Right lobe of liver (tissue), 6 donors: ENCODE data around the gene CDH12. TPM values are rescaled to one million over a fixed set of nuclear protein-coding genes. Genes with fewer than 3 reads are reported as not detected.
A peak's percentile ranks its signal among the peaks of the same experiment; 100 is the strongest.
"Not testable (repeated sequence)": the region's sequence is repeated elsewhere in the genome, so short reads cannot be mapped to it uniquely, and the experiment has no call there.

Source experiments
- ATAC-seq, 4 donors: fragments of 200-7000 bp; cut with Tn5 transposase; one replicate each; pipeline ENCODE4 v1.9.1; 2020; ENCODE audit warnings: mild to moderate bottlenecking in 4 of 4, moderate library complexity in 4 of 4
- DNase-seq, 3 donors: peaks; one replicate each; pipeline ENCODE4 v3.0.0-alpha.2; 2020
- H3K27ac ChIP-seq, 3 donors: fragments of 200-600 bp; one replicate each; pipeline ENCODE4 v1.8.0; 2022
- H3K27me3 ChIP-seq, 2 donors: fragments of 200-600 bp; one replicate each; pipeline ENCODE4 v1.8.0; 2022
- H3K36me3 ChIP-seq, 4 donors: fragments of 200-600 bp; sonication (generic) in 1 of 4; one replicate each; pipeline versions ENCODE4 v1.5.1 to v1.8.0; 2017 to 2022; ENCODE audit warnings: control low read depth in 1 of 4
- H3K4me1 ChIP-seq, 4 donors: fragments of 200-600 bp; sonication (generic) in 1 of 4; one replicate each; pipeline versions ENCODE4 v1.5.1 to v1.8.0; 2017 to 2022; ENCODE audit warnings: control low read depth in 1 of 4
- H3K4me3 ChIP-seq, 3 donors: fragments of 200-600 bp; one replicate each; pipeline ENCODE4 v1.8.0; 2022
- H3K9me3 ChIP-seq, 4 donors: fragments of 200-600 bp; sonication (generic) in 1 of 4; one replicate each; pipeline versions ENCODE4 v1.5.1 to v1.8.0; 2017 to 2022; ENCODE audit warnings: control low read depth in 1 of 4
- POLR2A ChIP-seq: fragments of 450-650 bp; IDR thresholded peaks from one replicate; pipeline ENCODE4 v1.6.1; 2017; ENCODE audit warnings: antibody characterized with exemption, mild to moderate bottlenecking
- WGBS: methylation state at CpG from one replicate; pipeline ENCODE4 v1.1.6; 2018; ENCODE audit warnings: low coverage, low lambda C conversion rate; ENCODE audit not compliant: insufficient coverage; ENCODE audit errors: missing lambda C conversion rate; 5-methylcytosine and 5-hydroxymethylcytosine counted together
- intact Hi-C, 2 donors: fragments of 100-400 bp; cut with DNase I; formaldehyde crosslinking; loops; one replicate each; pipeline versions ENCODE4 v1.11.2 to v1.14.1; 2022
- total RNA-seq, 6 experiments: library from RNA; depleted of rRNA in 2 of 6; stranded (reverse); fragments of >200 nt in 2 of 6; fragmentation: NEBNext Ultra II Directional in 3 of 6; extraction: Animal tissue kit (Norgen Biotek cat#: 25700) in 3 of 6; gene quantifications; one replicate each; pipeline versions ENCODE4 v1.1.0 to v1.2.4, GENCODE V29; 2016 to 2023
- TF ChIP-seq, protein P1 (sequence below), 4 donors: fragments of 200-600 bp in 3 of 4; fragments of 450-650 bp in 1 of 4; IDR thresholded peaks; one replicate each; pipeline versions ENCODE4 v1.5.1 to v1.8.0; 2016 to 2022; ENCODE audit warnings: antibody characterized with exemption in 4 of 4, mild to moderate bottlenecking in 2 of 4
- donor health status: DM: no; HTN: yes; CAD: no.
- donor health status: DM: no; HTN: no; CAD: no.
- donor health status: DM: no; HTN: no; CAD: no.
- donor health status: DM: no; HTN: yes; CAD: no.
- donor health status: DM: no; HTN: yes; CAD: no.

CDH12 gene
- total RNA-seq, 6 experiments from 2014 or later, result 0.42 to 1.0 (median 0.77) TPM; not detected in 3

DNA sequence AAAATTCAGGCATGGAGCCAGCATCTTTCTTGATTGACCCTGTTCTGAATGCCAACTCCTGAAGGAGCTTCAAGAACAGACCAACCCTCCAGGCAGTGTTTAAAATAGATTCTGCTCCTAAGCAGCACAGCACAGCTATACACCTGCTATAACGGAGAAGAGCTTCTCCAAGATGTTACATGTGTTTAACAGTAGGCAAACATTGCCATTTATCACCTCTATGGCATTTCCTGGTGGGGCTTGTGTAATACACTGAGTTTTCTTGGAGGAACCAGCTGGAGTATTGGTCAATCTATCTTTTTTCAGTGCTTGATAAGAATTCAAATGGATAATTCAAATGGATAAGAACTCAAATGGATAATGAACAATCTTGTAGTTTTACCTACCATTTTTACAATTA, 615.1 kb downstream of the CDH12 start:
- Histone ChIP-seq H3K4me1 (no peaks in the 10 kb centered on the region), H3K9me3 (no peaks in the 10 kb centered on the region), H3K27ac (no peak overlapping the region), H3K4me3 (no peak overlapping the region), H3K27me3 (no peaks in the 10 kb centered on the region), H3K36me3 (no peaks in the 10 kb centered on the region)
- ATAC-seq (no peak), DNase-seq (no peak)
- intact Hi-C loops, result no loop called here
- 60% methylated on average over 1 of the region's 1 CpG for WGBS
- TF ChIP-seq, protein P1, sequence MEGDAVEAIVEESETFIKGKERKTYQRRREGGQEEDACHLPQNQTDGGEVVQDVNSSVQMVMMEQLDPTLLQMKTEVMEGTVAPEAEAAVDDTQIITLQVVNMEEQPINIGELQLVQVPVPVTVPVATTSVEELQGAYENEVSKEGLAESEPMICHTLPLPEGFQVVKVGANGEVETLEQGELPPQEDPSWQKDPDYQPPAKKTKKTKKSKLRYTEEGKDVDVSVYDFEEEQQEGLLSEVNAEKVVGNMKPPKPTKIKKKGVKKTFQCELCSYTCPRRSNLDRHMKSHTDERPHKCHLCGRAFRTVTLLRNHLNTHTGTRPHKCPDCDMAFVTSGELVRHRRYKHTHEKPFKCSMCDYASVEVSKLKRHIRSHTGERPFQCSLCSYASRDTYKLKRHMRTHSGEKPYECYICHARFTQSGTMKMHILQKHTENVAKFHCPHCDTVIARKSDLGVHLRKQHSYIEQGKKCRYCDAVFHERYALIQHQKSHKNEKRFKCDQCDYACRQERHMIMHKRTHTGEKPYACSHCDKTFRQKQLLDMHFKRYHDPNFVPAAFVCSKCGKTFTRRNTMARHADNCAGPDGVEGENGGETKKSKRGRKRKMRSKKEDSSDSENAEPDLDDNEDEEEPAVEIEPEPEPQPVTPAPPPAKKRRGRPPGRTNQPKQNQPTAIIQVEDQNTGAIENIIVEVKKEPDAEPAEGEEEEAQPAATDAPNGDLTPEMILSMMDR (IDR thresholded peaks at IDR 0.05), result no peak
- TF ChIP-seq POLR2A, result no peak

DNA sequence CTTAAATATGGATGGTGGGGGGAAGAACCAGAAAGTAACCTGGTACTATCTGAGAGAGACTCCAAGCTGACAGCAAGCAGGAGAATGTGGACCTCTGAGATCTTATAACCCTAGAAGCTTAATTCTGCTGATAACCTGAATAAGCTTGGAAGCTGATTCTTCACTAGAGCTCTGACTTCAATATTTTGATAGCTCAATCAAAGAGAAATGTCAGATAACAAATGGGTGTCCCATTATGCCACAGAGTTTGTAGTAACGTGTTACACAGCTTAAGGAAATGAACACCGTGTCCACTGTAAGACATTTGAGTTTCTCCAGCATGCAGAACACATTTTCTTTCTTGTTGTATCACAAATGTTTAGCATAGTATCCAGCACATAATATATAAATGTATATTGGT, 626.7 kb downstream of the CDH12 start:
- no peaks in the 10 kb centered on the region for H3K9me3 ChIP-seq
- DNase-seq (no peak), ATAC-seq (no peak)
- H3K36me3 ChIP-seq, result no peaks in the 10 kb centered on the region
- no peak overlapping the region for H3K4me3 ChIP-seq
- H3K27me3 ChIP-seq, result no peaks in the 10 kb centered on the region
- 76% methylated on average over 2 of the region's 2 CpGs for WGBS
- H3K4me1 ChIP-seq, result no peaks in the 10 kb centered on the region
- H3K27ac ChIP-seq, result no peak overlapping the region
- TF ChIP-seq POLR2A, result no peak
- TF ChIP-seq, protein P1 (IDR thresholded peaks at IDR 0.05), result no peak
- intact Hi-C loops, result no loop called here

DNA sequence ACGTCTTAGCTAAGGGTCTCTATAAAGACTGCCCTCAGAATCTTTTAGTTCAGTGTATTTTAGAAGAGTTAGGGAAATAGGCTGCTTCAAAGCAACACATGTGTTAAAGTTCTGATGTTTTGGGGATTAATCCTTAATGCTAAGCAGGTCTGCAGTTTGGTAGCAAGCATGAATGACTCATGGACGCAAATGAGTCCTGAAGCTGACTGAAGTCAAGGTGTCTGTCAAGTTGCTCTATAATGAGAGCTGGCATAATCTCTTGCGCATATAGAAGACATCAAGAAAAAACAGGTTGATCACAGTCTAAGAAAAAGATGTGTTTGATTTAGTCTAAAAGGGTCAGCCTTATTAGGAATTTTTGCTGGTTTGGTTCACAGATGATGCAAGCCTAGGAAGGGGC, 630.1 kb downstream of the CDH12 start:
- TF ChIP-seq, protein P1 (IDR thresholded peaks at IDR 0.05), result no peak
- TF ChIP-seq POLR2A, result no peak
- no peaks in the 10 kb centered on the region for H3K4me1 ChIP-seq
- ATAC-seq (no peak), DNase-seq (no peak)
- no peaks in the 10 kb centered on the region for H3K27me3 ChIP-seq
- H3K9me3 ChIP-seq, result no peaks in the 10 kb centered on the region
- H3K27ac ChIP-seq, result no peak overlapping the region
- intact Hi-C loops, result no loop called here
- 42% methylated on average over 3 of the region's 3 CpGs for WGBS
- no peaks in the 10 kb centered on the region for H3K36me3 ChIP-seq
- H3K4me3 ChIP-seq, result no peak overlapping the region

DNA sequence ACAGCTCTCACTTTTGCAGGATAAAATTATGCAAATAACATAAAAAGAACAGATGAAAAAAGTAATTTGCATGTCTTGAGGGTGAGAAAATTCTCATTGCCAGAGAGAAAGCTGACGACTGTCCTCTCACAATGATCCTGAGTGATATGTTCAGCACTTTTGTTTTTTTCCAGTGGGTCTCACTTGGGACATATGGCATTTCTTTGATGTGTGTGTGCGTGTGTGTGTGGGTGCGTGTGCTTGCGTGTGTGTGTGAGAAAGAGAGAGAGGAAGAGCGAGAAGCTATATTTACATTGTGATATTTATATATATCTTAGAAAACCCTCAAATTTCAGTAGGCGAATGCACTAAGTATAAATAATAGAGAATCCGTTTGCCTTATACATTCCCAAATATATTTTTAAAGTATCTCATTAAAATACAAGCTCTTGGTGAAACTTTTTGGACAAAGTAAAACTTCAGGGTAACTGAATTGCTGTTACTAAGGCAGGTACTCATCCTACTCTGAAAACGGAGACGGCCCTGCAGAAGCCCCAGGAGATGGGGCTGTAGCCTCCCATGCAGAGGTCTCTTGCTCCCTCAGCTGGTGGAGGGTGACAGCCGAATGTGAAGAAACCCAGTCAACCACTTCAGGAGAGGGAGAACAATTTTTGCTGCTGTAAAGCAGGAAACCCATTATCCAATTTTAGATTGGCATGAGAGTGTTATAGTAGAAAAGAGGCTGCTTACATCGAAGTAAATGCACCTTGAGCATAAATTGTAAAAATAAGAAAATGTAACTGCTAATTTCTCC, 639.2 kb downstream of the CDH12 start:
- H3K27me3 ChIP-seq, H3K4me3 ChIP-seq, DNase-seq, H3K27ac ChIP-seq, H3K4me1 ChIP-seq, H3K36me3 ChIP-seq, H3K9me3 ChIP-seq, intact Hi-C loops: not testable (repeated sequence)
- 39% methylated on average over 9 of the region's 11 CpGs for WGBS
- TF ChIP-seq, protein P1 (IDR thresholded peaks at IDR 0.05), result peak in 1 of 4 donors; percentile 11
- ATAC-seq, result peak; percentile 81 to 91 (median 89)

DNA sequence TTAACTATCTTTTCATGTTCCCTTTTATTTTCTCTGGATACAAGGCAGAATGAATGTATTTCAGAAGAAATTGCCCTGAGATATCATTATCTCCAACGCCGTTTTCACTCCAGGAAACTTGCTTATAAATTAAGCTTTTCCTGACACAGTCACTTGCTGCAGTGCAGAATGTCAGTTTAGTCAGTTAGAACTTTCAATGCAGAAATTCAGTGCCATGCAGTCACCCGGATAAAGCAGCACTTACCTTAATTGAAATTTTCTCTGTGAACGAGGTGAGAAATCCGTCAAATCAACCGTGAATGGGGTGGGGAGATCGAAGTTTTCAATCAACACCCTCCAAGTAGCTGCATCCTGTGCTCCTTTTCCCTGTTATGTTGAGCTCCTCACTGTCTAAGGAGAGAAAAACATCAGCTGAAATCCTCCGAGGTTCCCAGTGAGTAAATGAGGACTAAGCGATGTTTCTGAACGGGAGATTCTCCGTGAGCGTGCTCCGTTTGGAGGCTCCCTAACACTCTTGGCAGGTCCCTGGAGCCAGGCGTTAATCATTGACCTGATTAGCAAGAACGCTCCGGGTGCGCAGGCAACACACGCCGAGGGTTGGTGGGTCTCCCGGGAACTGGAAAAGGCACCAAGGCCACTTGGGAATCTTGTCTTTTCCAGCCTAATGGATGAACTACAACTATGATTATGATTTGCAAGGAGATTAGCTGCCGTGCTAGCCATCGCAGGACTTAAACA, 640.7 kb downstream of the CDH12 start:
- H3K27me3 ChIP-seq, H3K9me3 ChIP-seq, H3K4me3 ChIP-seq, H3K36me3 ChIP-seq, intact Hi-C loops, H3K4me1 ChIP-seq, H3K27ac ChIP-seq: not testable (repeated sequence)
- ATAC-seq, result peak; percentile 86 to 89 (median 88)
- DNase-seq, result peak in 2 of 3 donors; percentile 25 to 44
- WGBS, result 5% methylated on average over 10 of the region's 22 CpGs

DNA sequence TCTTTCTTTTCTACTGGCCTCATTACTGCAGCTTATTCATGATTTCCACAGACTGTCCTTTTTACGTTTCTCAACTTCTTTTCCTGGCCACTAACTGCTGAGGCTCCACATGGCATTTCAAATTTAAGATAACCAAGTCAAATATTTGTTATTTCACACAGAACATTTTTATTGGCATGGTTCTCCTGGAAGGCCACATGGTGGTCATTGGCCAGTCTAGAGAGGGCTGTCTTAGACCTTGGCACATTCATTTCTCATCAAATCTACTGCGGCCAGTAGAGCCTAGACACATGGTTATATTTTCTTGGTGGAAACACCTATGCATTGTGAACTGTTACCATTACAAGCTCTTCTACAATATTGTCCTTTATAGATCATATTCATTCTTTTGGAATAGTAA, 644.7 kb downstream of the CDH12 start:
- intact Hi-C loops, H3K27me3 ChIP-seq, H3K9me3 ChIP-seq, ATAC-seq, H3K4me3 ChIP-seq, H3K4me1 ChIP-seq, H3K36me3 ChIP-seq, H3K27ac ChIP-seq, DNase-seq: not testable (repeated sequence)
- 11% methylated on average over 2 of the region's 2 CpGs for WGBS

DNA sequence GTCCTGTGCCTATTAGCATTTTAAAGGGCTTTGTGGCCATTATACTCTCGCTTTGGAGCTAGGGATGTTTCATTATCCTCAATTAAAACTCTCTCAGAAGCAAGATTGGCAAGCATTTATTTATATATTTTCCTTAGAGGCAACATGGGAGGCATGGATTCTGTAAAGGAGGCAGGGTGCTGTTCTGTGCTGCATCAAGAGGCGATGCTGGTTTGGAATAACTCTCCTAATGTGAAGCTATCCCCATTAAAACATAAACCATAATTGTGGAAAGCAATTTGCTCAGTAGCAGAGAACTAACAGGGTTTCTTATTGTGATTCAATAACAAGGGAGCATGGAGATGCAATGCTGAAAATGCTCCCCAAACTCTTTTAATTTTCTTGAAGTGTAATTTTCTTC, 664.5 kb downstream of the CDH12 start:
- H3K27ac ChIP-seq, ATAC-seq, H3K4me1 ChIP-seq, DNase-seq, H3K9me3 ChIP-seq, H3K36me3 ChIP-seq, intact Hi-C loops, H3K4me3 ChIP-seq, H3K27me3 ChIP-seq: not testable (repeated sequence)
- WGBS, result 40% methylated on average over 2 of the region's 2 CpGs
